Measurements from ENCODE around the gene TELO2. TPM values are rescaled to one million over a fixed set of nuclear protein-coding genes. Genes with fewer than 3 reads are reported as not detected.

Gene TELO2
- total RNA-seq, 2 experiments from 2014 or later = 29.7 to 30.8 TPM

DNA sequence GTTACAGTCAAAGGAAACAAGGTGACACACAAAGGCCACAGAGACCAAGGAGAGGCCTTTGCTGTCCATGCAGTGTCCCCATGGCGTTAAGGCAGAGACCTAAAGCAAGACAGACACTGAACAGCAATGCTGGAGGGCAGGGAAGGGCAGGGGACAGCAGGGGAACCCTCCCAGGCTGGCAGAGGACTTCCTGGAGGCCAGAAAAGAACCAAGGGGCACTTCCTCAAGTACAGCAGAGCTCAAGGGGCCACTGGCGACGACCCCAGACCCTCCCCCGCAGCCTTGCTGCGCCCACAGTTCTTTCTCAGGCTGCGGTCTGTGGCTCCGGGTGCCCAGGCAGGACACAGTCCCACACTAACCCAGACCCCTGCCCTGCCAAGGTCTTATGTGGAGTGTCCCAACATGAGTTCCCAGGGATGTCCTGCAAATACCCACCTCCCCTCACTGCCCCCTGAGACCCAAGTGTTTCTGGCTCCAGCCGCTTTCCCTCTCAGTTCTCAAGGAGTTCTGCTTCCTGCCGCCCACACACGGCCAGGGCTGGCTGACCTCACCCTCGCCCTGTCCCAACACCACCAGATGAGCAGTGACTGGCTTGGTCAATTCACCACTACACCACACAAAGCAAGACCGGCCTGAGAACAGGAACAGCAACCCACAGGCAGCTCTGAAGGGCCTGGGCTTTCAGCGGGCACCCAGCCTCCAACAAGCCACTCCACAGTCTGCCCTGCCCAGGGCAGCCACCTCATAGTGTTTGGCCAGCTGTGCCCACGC, 22.5 kb upstream of the TELO2 start:
- H3K4me3 Mint-ChIP-seq = peak overlapping the region; percentile 48
- ChIA-PET POLR2A (no interaction called here), CTCF (no interaction called here)
- Histone ChIP-seq H3K27me3 (ENCODE audit: control insufficient read depth in 1 of 2, insufficient read depth in 2 of 2, low read length in 2 of 2) (no peaks in the 10 kb centered on the region), H3K9me3 (ENCODE audit: control insufficient read depth in 1 of 2, insufficient read depth in 1 of 2, low read length in 2 of 2) (no peaks in the 10 kb centered on the region), H3K4me1 (ENCODE audit: insufficient read depth, low read length) (peaks cover 38% of the 10 kb centered on the region), H3K36me3 (ENCODE audit: insufficient read depth, low read length) (no peaks in the 10 kb centered on the region), H3K4me3 (ENCODE audit: low read length) (no peak overlapping the region), H3K27ac (ENCODE audit: low read depth in 1 of 2, low read length in 2 of 2) (no peak overlapping the region)
- no peaks in the 10 kb centered on the region for H3K9me3 Mint-ChIP-seq
- intact Hi-C loops (cut with DNase I, micrococcal nuclease) = loop anchor here (10.0 kb wide), 4 partner anchors 46 to 574 kb away; partner anchors contain the start of genes NTHL1 (in 1 of the 2), TMEM204 (in 1 of the 2), TSC2 (in 1 of the 2) and UBE2I (in 1 of the 2)
- H3K4me1 Mint-ChIP-seq (ENCODE audit: low read depth) = peaks cover 44% of the 10 kb centered on the region
- H3K27me3 Mint-ChIP-seq = no peaks in the 10 kb centered on the region
- DNase-seq = peak in 2 of 14 experiments; percentile 58 to 64
- TF ChIP-seq, protein P1, sequence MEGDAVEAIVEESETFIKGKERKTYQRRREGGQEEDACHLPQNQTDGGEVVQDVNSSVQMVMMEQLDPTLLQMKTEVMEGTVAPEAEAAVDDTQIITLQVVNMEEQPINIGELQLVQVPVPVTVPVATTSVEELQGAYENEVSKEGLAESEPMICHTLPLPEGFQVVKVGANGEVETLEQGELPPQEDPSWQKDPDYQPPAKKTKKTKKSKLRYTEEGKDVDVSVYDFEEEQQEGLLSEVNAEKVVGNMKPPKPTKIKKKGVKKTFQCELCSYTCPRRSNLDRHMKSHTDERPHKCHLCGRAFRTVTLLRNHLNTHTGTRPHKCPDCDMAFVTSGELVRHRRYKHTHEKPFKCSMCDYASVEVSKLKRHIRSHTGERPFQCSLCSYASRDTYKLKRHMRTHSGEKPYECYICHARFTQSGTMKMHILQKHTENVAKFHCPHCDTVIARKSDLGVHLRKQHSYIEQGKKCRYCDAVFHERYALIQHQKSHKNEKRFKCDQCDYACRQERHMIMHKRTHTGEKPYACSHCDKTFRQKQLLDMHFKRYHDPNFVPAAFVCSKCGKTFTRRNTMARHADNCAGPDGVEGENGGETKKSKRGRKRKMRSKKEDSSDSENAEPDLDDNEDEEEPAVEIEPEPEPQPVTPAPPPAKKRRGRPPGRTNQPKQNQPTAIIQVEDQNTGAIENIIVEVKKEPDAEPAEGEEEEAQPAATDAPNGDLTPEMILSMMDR (IDR thresholded peaks at IDR 0.05) = no peak
- peak overlapping the region; percentile 47 for H3K27ac Mint-ChIP-seq
- no peak for ATAC-seq (ENCODE audit: poor library complexity)
- no peaks in the 10 kb centered on the region for H3K36me3 Mint-ChIP-seq (ENCODE audit: low read depth)

DNA sequence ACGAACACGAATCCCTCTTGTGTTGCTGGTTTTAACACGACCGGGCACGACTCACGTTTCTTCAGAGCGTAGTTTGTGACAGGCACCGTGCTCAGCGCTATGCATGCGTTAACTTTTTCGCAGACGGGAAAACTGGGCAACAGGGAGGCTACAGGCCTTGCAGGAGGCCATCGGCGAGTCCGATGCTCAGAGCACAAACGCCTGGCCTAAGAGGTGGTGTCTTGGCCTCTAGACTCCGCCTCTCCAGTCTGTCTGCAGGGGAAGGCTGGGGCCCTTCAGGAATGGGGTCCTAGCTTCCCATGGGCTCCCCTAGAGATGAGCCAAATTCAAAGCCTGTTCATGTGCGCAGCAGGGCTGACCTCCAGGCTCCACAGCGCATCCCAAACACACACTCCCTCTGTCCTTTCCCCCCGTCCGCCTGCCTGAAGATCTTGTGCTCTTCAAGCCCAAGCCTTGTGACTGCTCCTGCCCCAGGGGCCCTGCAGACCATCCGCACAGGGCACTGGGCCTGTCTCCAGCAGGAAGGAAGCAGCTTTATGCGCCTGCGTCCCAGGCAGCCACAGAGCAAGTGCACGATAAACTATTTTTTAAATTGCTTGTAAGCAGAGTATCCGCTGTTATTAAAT, 21.5 kb upstream of the TELO2 start:
- no peak for DNase-seq
- Mint-ChIP-seq H3K36me3 (ENCODE audit: low read depth) (no peaks in the 10 kb centered on the region), H3K27me3 (no peaks in the 10 kb centered on the region), H3K27ac (peak overlapping the region; percentile 30), H3K9me3 (no peaks in the 10 kb centered on the region), H3K4me3 (peak overlapping the region; percentile 62), H3K4me1 (ENCODE audit: low read depth) (peaks cover 47% of the 10 kb centered on the region)
- Histone ChIP-seq H3K4me3 (ENCODE audit: low read length) (no peak overlapping the region), H3K4me1 (ENCODE audit: insufficient read depth, low read length) (peaks cover 41% of the 10 kb centered on the region), H3K27ac (ENCODE audit: low read depth in 1 of 2, low read length in 2 of 2) (no peak overlapping the region), H3K27me3 (ENCODE audit: control insufficient read depth in 1 of 2, insufficient read depth in 2 of 2, low read length in 2 of 2) (no peaks in the 10 kb centered on the region), H3K36me3 (ENCODE audit: insufficient read depth, low read length) (no peaks in the 10 kb centered on the region), H3K9me3 (ENCODE audit: control insufficient read depth in 1 of 2, insufficient read depth in 1 of 2, low read length in 2 of 2) (no peaks in the 10 kb centered on the region)
- TF ChIP-seq, protein P1 (IDR thresholded peaks at IDR 0.05) = no peak
- intact Hi-C loops (cut with DNase I, micrococcal nuclease) = loop anchor here (10.0 kb wide), 4 partner anchors 47 to 573 kb away; partner anchors contain the start of genes NTHL1 (in 1 of the 2), TMEM204 (in 1 of the 2), TSC2 (in 1 of the 2) and UBE2I (in 1 of the 2)
- ChIA-PET CTCF (no interaction called here), POLR2A (interaction anchor here (0.6 kb wide), 1 partner anchor 88 kb away, joined by 3 read pairs; no protein-coding TSS in a partner anchor)
- ATAC-seq (ENCODE audit: poor library complexity) = no peak

DNA sequence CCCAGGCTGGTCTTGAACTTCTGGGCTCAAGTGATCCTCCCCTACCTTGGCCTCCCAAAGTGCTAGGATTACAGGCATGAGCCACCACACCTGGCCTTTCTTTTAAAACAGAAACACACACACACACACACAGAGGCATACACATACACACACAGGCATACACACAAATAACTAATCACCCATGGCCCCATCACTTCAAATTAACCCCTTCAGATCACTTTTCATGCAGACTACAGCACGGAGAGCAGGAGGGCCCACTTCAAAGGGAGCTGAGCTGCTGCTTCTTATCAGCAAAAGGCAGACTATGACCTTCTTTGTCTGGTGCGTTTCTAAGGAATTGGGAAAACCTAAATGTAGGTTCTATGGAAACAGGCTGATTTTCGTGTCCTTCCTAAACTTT, 20.2 kb upstream of the TELO2 start:
- ChIA-PET POLR2A (no interaction called here), CTCF (no interaction called here)
- H3K27ac Mint-ChIP-seq = peak overlapping the region; percentile 53

More for the DNA sequence above, 20.2 kb upstream of the TELO2 start:
- no peaks in the 10 kb centered on the region for H3K27me3 Mint-ChIP-seq
- intact Hi-C loops (cut with DNase I, micrococcal nuclease) = loop anchor here (10.0 kb wide), 4 partner anchors 48 to 572 kb away; partner anchors contain the start of genes NTHL1 (in 1 of the 2), TMEM204 (in 1 of the 2), TSC2 (in 1 of the 2) and UBE2I (in 1 of the 2)
- no peaks in the 10 kb centered on the region for H3K36me3 Mint-ChIP-seq (ENCODE audit: low read depth)
- peak overlapping the region; percentile 82 for H3K4me3 Mint-ChIP-seq
- no peak for ATAC-seq (ENCODE audit: poor library complexity)
- peaks cover 41% of the 10 kb centered on the region for H3K4me1 ChIP-seq (ENCODE audit: insufficient read depth, low read length)
- H3K4me3 ChIP-seq (ENCODE audit: low read length) = no peak overlapping the region
- DNase-seq = no peak
- no peaks in the 10 kb centered on the region for H3K9me3 Mint-ChIP-seq
- H3K9me3 ChIP-seq (ENCODE audit: control insufficient read depth in 1 of 2, insufficient read depth in 1 of 2, low read length in 2 of 2) = no peaks in the 10 kb centered on the region
- peaks cover 47% of the 10 kb centered on the region for H3K4me1 Mint-ChIP-seq (ENCODE audit: low read depth)
- H3K36me3 ChIP-seq (ENCODE audit: insufficient read depth, low read length) = no peaks in the 10 kb centered on the region
- TF ChIP-seq, protein P1 (IDR thresholded peaks at IDR 0.05) = no peak
- H3K27me3 ChIP-seq (ENCODE audit: control insufficient read depth in 1 of 2, insufficient read depth in 2 of 2, low read length in 2 of 2) = no peaks in the 10 kb centered on the region
- no peak overlapping the region for H3K27ac ChIP-seq (ENCODE audit: low read depth in 1 of 2, low read length in 2 of 2)
